GM21786 (cell line): ENCODE measurements around the gene CYP27A1.

ENCODE experiments used
- ATAC-seq: cut with Tn5 transposase; IDR thresholded peaks from one replicate; pipeline ENCODE4 v1.9.1; 2021; ENCODE audit not compliant: unreplicated experiment

Gene CYP27A1

GRCh38 chr2:218810256-218810655, 28.3 kb downstream of the CYP27A1 start:
- no peak for ATAC-seq

GRCh38 chr2:218811382-218811781, 29.4 kb downstream of the CYP27A1 start:
- ATAC-seq = no peak

GRCh38 chr2:218812096-218812815, 30.3 kb downstream of the CYP27A1 start:
- ATAC-seq = no peak

- no peak for ATAC-seq
Measured at GRCh38 chr2:218812861-218813260, 30.9 kb downstream of the CYP27A1 start.

- ATAC-seq = no peak
Measured at GRCh38 chr2:218813771-218814460, 32.0 kb downstream of the CYP27A1 start.

- no peak for ATAC-seq
Measured at GRCh38 chr2:218814540-218815243, 32.7 kb downstream of the CYP27A1 start.

GRCh38 chr2:218815244-218815637, 33.3 kb downstream of the CYP27A1 start:
- ATAC-seq = no peak

GRCh38 chr2:218815649-218816048, 33.7 kb downstream of the CYP27A1 start:
- no peak for ATAC-seq

- no peak for ATAC-seq
Measured at GRCh38 chr2:218816561-218817011, 34.6 kb downstream of the CYP27A1 start.

- ATAC-seq = no peak
Measured at GRCh38 chr2:218819093-218819492, 37.1 kb downstream of the CYP27A1 start.

GRCh38 chr2:218820746-218821369, 38.9 kb downstream of the CYP27A1 start:
- ATAC-seq = no peak

GRCh38 chr2:218821605-218822211, 39.8 kb downstream of the CYP27A1 start:
- no peak for ATAC-seq

- no peak for ATAC-seq
Measured at GRCh38 chr2:218822622-218823021, 40.7 kb downstream of the CYP27A1 start.

GRCh38 chr2:218823196-218823855, 41.4 kb downstream of the CYP27A1 start:
- no peak for ATAC-seq

GRCh38 chr2:218824004-218824403, 42.1 kb downstream of the CYP27A1 start:
- no peak for ATAC-seq

- no peak for ATAC-seq
Measured at GRCh38 chr2:218826791-218827190, 44.8 kb downstream of the CYP27A1 start.

GRCh38 chr2:218827701-218828476, 45.9 kb downstream of the CYP27A1 start:
- ATAC-seq = no peak

- no peak for ATAC-seq
Measured at GRCh38 chr2:218828477-218828778, 46.5 kb downstream of the CYP27A1 start.

GRCh38 chr2:218829868-218830451, 48.0 kb downstream of the CYP27A1 start:
- no peak for ATAC-seq
